SK-N-DZ (cell line): ENCODE measurements around the gene M1AP.
"Not testable (repeated sequence)": the region's sequence is repeated elsewhere in the genome, so short reads cannot be mapped to it uniquely, and the experiment has no call there.

Experiments
- DNase-seq: peaks from one replicate; pipeline ENCODE4 v3.0.0-alpha.2; 2015; ENCODE audit warnings: low spot score

M1AP gene

DNA sequence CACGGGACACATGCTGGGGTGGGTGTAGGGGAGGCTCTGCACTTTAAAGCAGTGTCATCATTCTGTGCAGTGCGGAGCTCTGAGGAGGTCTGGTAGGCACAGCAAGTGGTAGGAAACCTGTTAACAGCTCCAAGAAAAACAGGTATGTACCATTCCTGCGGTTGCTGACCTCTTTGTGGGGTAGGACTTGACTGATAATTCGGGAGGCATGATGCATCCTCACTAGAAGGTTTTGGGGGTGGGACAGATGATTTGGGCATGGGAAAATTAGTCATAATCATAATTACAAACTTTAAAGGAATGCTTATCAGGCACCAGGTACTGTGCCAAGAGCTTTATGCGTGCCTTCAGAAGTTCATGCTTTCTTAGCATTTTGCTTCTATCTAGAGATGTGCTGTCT, 83.9 kb downstream of the M1AP start:
- DNase-seq, result no peak

DNA sequence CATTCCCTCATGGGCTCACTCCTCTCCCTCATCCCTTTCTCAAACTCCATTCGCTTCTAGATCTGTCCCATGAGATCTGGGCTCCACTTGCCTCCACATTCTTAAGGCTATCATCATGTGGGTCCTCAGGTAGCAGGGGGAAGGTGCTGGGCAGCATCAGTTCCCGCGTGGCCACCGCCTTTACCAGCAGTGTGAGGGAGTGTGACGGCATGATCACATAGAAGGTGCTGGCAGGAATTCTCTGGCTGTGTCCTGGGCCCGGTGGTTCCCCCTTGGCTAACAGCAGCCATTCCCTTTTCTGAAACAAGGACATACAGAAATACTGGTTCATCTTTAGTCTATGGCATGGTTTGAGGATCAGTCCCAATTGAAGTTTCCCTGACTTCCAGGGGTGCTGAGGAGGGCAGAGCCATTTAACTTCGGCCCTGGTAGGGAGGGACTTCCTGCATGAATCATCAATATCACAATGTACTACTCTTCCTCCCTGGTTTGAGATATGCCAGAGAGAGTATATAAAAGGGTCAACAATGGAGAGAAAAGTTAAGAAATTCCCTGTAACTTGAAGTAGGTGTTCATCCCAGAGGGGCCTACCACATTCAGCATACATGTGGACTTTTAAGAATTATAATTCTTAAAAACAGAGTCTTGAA, 85.9 kb downstream of the M1AP start:
- DNase-seq, result no peak

DNA sequence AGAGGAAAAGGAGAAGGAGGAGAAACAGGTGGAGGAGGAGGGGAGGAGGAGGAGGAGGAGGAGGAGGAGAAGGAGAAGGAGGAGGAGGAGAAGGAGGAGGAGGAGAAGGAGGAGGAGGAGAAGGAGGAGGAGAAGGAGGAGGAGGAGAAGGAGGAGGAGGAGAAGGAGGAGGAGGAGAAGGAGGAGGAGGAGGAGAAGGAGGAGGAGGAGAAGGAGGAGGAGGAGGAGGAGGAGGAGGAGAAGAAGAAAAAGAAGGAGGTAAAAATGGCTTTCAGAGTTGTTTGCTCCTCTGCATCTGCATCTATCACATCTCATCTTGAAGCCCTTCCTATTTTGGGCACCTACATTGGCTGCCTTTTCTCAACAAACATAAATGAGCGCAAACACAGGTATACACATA, 87.1 kb downstream of the M1AP start:
- not testable (repeated sequence) for DNase-seq

DNA sequence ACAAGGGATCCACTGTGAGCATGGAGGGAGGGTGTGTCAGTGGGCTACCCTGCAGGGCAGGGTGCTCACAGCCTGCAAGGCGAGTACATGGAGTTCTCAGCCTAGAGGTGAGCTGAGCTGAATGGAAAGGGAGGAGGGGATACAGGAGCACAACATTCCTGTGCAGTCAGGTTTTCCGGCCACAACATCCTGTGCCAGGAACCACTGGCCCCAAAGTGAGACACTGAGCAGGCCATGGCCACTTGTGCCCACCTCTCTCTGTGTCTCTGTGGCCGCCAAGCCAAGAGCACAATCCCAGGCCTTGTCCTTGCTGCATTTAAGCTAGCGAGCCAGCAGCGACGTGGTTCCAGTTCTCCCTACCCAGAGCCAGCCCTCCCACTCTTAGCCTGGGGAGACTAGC, 87.5 kb downstream of the M1AP start:
- DNase-seq, result no peak

DNA sequence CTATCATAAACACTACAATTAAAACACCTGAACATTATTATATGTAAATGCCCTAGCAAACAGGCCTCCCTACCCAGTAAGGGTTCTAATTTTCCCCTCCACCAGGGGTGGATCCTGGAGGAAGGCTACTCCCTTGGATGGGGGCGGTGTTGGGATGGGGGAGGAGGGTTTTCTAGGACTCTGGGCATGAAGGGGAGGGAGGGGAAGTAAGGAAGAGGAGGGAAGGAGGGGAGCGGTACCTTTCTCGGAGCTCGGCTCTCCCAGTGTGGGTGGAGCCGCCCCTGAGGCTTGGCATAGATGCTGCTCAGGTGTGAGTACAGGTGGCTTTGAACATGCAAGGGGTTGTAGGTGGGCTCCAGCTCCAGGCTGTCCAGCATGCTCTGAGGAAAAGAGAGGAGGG, 88.2 kb downstream of the M1AP start:
- DNase-seq, result no peak

DNA sequence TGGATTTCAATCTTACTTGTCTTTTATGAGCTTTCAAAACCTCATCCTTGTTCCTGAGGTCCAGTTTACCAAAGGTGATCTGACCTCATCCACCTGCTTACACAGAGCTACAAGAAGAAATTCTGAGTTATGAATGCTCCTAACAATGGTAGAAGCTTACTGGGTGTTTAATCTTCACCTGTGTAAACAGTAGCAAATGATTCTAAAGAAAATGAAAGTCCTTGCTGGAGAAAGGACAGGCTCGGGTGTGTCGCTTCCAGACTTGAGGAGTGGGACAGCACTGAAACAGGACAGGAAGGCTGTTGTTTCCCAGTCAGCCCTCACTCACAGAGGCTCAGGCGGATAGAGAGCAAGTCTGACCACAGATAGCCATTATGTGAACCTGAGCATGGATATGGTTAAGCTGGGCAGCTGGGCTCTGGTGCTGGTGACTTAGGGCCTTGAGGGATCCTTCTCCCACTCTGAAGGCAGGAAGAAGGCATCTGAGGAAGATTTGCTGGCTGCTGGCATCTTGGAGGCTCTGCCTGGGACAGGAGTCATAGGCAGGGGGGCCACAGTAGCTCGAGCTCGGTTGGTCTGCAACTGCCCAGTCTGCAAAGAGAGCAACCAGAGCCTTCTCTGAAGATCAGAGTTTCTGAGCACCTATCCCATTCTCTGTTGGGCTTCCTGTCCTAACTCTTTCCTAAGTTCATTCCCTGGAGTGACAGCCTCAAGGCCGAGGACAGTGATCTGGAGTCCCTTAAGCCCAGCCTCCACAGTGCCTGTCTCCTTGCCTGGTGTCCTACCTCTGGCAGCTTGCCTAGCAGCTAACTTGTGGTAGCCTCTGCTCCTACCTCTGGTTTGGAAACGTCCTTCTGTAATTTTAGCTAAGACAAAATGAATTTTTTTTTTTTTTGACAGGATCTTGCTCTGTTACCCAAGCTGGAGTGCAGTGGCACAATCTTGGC, 89.6 kb downstream of the M1AP start:
- no peak for DNase-seq

DNA sequence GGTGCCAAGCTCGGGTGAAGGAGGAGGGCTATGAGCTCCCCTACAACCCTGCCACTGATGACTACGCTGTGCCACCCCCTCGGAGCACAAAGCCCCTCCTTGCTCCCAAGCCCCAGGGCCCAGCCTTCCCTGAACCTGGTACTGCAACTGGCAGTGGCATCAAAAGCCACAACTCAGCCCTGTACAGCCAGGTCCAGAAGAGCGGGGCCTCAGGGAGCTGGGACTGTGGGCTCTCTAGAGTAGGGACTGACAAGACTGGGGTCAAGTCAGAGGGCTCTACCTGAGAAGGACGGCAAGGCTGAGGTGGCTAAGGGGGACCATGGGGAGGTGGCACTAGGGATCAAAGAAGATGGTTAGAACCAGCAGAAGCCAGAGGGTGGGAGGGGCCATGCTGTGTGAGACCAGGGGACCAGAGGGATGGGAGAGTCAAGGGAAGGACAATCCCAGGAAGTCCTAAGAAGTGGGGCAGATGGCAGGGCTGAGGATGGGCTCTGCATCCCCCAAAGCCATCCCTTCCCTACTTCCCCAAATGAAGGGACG, 91.2 kb downstream of the M1AP start:
- DNase-seq, result no peak

DNA sequence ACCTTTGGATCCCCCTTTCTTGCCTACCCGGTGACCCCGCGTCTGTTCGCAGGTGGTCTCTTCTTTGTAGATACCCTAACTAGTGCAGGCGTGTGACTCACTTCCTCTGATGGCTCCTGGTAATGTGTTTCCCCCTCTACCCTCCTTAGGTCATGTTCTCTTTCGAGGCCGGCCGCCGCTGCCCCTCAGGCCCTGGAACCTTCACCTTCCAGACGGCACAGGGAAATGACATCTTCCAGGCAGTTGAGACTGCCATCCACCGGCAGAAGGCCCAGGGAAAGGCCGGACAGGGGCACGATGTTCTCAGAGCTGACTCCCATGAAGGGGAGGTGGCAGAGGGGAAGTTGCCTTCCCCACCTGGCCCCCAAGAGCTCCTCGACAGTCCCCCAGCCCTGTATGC, 92.0 kb downstream of the M1AP start:
- DNase-seq, result no peak

DNA sequence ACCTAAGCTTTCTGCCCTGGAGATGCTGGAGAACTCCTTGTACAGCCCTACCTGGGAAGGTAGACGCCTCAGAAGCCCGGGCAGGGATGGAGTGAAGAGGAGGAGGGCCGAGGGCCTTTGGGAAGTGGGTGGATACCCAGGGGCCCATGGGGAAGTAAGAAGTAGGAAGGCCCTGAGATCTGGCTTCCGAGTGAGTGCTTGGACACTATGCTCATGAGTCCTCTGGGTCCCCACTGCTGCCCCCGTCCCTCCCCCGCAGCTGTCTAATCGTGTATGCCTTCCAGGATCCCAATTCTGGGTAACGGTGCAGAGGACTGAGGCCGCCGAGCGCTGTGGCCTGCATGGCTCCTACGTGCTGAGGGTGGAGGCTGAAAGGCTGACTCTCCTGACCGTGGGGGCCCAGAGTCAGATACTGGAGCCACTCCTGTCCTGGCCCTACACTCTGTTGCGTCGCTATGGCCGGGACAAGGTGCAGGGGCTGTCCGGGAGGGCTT, 92.5 kb downstream of the M1AP start:
- no peak for DNase-seq

DNA sequence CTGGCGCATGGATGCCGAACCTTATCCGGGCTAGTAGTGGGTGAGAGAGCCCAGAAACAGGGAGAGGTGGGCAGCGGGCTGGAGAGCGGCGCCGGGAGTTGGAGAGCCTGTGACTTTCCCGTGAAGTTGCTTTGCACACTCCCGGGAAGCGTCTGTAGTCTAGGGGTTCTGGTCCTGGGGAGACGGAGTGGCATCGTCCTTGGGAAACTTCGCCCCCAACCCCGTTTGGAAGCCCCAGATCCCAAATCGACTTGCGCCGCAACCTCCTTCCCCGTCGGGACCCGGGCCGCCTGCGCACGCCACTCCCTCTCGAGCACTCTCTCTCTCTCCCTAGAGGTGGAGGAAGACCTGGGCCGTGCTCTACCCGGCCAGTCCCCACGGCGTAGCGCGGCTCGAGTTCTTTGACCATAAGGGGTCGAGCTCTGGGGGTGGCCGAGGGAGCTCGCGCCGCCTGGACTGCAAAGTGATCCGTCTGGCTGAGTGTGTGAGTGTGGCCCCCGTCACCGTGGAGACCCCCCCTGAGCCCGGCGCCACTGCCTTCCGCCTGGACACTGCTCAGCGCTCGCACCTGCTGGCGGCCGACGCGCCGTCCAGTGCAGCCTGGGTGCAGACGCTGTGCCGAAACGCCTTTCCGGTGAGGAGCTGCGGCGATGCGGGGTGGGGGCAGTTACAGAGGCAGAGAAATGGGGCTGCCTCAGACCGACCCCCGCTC, 93.2 kb downstream of the M1AP start:
- peak; percentile 58 for DNase-seq

DNA sequence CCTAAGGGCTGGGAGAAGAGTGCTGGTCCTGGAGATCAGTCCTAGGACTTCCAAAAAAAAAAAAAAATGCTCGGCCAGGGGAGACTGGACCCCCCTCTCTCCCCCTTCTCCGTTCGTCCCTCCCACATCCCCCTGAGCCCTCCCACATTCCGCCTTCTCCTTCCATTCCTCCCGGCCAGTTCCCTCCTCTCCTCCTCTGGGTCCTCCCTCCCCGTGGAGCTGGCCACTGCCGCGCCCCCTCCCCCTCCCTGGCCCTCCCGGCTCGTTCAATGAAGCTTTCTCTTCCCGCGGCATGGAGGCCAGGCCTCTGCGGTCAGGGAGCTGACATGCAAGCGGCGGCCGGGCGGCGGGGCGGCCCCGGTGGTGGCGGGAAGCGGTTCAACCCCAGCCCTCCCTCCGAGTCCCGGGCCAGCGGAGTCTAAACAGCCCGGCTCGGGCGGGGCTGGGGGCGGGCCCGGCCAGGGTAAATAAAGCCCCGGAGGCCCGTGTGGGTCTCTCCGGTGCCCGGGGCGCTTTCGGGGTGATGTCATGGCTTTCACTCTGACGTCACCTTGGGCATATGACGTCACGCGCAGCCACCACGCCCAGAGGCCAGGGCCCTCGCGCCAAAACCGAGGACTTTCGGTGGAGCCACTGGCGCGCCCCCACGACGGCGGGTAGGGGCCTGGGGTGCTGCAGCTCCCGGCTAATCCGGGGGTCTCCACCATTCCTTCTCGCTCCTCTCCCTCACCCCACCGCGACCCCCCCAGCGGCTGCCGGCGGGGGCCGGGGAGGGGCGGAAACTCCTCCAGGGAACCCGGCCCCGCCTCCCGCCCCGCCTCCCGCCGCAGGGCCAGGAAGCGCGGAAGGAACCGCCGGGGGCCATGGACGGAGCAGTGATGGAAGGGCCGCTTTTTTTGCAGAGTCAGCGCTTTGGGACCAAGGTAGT, 94.0 kb downstream of the M1AP start, which contains the start of the genes DOK1 and LOXL3:
Gene DOK1, plus strand, starts transcription at position 829 of the 928 bp plus-strand sequence. Its CDS starts 35 bp downstream, at position 864.
Gene LOXL3, minus strand, starts transcription at position 51 of the 928 bp plus-strand sequence. CDS start 1,308 bp downstream, outside the sequence.
- peak; percentile 93 for DNase-seq

DNA sequence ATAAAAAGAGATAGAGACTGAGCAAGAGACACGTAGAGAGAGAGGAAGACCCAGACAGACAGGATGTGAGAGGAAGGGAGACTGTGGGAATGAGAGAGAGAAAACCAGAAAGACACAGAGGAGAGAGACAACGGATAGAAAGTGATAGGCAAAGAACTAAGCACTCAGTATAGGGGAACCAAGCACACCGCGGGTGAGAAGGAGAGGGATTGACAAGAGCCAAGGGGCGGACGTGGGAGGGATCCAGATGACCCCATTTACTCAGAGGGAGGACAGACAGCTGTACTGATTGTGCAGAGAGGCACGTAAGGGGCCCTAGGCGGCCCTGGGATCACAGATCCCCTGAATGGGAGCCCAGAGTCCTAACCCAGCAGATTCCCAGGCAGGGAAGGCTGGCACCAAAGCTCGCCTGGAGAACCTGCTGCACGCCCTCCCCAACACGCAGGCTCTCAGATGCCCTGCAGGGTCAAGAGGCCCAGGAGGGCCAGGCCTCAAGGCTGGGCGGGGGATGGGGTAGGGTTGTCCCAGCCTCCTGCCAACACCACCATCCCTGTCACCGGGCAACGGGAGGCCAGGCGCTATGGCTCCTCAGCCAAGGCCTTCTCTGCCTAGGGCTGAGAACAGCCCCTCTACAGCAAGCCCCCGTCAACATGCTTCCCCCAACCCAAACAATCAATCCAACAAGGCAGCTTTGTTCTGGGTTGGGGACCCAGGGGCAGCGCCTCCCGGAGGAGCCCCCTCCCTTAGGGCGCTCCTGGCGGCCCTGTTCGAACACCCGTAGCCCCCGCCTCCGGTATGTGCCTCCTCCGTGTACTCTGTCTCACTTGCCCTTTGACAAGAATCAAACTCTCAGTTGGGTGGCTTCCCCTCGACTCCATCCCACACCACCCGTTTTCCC, 95.0 kb downstream of the M1AP start:
- DNase-seq, result peak; percentile 40

DNA sequence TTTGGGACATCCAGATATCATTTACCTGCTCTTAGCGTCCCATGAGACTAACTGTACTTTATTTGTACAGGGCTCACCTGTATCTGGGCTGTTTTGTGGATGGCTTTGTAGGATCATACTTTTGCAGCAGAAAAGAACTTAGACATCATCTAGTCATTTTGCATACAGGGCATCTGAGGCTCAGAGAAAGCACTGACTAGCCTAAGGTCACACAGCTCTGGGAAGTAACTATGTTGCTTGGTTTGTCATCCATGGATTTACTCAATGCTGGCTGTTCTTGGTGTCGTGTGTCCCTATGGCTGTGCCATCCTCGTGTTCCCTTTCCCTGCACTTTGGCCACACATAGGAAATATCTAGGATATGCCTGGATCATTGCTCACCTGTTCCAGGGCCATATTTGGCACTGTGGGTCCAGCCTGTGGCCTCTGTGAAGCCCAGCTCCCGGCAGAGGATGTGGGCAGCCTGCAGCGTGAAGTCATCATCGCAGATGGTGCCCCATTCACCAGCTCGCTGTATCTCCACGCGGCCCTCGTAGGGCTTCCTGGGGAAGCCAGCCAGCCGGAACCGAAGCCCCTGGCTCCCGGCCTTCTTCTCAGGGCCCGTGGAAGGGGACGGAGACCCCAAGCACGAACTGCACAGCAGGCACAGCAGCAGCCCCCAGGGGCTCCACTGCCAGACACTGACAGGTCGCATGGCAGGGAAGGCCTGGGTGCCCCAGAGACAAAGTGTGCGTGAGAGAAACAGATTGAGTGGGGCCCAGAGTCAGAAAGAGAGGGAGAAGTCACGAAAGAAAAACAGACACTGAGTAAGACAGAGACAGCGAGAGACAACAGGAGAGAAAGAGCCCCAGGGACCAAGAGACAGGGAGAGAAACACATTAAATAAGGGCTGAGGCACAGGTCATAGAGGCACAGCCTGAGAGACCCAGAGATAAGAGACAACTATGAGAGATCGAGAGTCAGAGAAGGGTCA, 95.9 kb downstream of the M1AP start:
- DNase-seq, result no peak

DNA sequence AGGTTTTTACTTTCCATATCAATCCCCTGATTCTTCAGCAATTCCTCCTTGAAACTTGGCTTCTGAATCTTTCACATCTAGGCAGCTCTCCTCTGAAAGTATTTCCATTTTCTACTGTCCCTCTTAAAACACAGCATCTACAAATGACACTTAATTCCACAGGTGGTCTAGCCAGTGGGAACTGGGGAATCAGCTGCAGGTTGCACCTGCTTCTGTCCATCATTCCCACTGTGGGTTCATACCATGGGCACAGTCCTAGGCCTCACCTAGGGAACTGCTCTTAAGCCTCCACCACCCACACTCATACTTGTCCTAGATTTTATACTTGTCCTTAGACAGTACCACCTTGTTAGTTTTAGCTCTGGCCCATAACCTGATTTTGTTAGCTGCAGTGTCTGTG, 96.6 kb downstream of the M1AP start:
- DNase-seq, result no peak

DNA sequence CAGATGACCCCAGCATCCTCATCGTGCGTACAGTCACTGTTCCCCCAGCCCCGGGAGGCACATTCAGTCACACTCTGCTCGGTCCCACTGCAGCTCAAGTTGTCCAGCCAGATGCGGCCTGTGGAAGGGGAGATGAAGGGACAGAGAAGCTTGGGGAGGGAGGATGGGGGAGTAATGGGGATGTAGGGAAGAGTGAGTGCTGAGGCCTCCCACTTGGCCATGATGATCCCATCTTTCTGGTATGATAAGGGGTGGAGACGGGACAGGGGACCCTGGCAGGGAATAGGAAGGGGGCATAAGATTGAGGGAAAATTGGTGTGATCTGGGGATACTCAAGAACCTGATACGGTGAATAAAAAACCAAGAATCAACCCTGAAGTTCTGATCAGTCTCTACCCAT, 97.9 kb downstream of the M1AP start:
- DNase-seq, result no peak

DNA sequence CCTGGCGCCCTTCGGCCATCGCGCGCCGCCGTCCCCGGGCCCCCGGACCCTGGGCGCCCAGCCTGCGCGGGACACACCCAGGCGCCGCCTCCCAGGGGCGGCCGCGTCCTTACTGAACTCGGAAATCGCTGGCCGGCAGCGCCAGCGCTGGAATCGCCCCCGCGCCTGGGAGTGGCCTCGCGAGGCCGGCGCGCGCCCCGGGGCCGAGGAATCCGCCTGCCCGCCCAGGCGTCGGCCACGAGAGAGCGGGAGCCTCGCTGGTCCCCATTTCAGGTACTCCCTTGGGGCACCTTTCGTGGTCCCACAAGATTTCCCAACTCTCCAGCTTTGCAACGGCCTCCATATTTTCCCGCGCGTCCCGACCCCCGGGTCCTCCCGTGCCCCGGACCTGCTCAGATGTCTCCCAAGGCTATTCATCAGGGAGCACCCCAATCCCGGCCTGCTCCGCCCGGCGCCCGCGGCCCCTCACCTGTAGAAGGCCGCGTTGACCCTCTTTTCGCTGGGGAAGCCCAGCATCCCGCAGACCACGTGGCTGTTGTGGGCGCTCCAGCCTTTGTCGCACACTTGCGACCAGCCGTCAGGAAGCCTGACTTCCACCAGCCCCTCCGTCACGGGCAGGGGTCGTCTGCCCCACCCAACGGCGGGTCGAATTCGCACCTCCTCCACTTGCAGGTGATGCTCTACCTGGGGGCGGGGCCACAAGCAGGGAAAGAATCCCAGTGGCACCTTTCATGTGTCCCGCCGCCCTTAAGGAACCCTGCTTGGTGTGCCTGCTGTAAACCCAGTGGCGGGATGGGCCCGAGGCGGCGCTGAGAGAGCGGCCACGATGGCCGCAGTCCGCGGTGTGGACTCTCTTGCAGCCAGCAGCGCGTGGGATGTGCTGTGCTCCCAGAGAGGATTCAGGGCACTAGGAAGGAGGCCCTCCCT, 99.0 kb downstream of the M1AP start:
- no peak for DNase-seq

DNA sequence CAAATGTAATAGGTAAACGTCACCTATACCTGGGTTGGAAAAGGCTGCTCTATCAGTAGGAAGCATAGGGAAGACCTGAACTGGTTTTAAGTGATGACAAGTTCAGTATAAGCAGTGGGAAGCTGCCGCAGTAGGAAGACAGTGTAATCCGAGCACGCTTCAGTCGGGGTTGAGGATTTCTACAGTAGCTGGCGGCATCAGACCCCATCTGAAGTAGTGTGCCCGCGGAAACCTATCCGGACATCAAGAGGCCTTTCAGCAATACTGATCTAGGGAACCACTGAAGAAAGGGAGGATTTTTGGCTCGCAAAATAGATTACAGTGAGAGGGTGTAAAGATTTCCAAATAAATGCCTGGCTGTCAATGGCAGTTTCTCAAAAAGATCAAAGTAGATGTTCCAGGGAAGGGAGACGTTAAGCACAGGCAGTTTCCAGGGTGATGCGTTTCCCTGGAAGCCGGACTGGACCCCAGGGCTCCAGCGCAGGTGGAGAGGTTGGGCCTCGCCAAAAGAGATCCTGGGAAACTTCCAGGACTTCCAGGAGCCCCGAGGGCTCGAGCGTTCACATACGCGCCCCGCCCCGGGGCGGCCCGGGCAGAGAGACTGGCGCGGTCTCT, 99.7 kb downstream of the M1AP start:
- no peak for DNase-seq
